Ectodermal cell (in vitro differentiated cells): ENCODE data around the gene ACE.

Source experiments
- H3K27ac ChIP-seq: 2 replicates; pipeline ENCODE4 v1.7.0; 2013; ENCODE audit warnings: mild to moderate bottlenecking, low read depth, low read length; ENCODE audit not compliant: insufficient read depth, poor library complexity, severe bottlenecking
- H3K27me3 ChIP-seq: 2 replicates; pipeline ENCODE4 v1.7.0; 2013; ENCODE audit warnings: mild to moderate bottlenecking, low read length; ENCODE audit not compliant: insufficient read depth, control insufficient read depth, poor library complexity, severe bottlenecking
- H3K36me3 ChIP-seq: one replicate; pipeline ENCODE4 v1.7.0; 2013; ENCODE audit warnings: low read length; ENCODE audit not compliant: control insufficient read depth, insufficient read depth
- H3K4me1 ChIP-seq: one replicate; pipeline ENCODE4 v1.7.0; 2013; ENCODE audit warnings: low read length; ENCODE audit not compliant: control insufficient read depth, insufficient read depth
- H3K4me3 ChIP-seq: 2 replicates; pipeline ENCODE4 v1.7.0; 2013; ENCODE audit warnings: low read depth, low read length, control low read depth; ENCODE audit not compliant: insufficient read depth
- H3K9me3 ChIP-seq: 2 replicates; pipeline ENCODE4 v1.7.0; 2013; ENCODE audit warnings: mild to moderate bottlenecking, low read length, moderate library complexity; ENCODE audit not compliant: control insufficient read depth
- WGBS, 2 experiments: methylation state at CpG; one replicate each; pipeline ENCODE4 v1.1.7; 2013; ENCODE audit warnings: missing lambda C conversion rate in 2 of 2; 5-methylcytosine and 5-hydroxymethylcytosine counted together

Gene ACE

DNA sequence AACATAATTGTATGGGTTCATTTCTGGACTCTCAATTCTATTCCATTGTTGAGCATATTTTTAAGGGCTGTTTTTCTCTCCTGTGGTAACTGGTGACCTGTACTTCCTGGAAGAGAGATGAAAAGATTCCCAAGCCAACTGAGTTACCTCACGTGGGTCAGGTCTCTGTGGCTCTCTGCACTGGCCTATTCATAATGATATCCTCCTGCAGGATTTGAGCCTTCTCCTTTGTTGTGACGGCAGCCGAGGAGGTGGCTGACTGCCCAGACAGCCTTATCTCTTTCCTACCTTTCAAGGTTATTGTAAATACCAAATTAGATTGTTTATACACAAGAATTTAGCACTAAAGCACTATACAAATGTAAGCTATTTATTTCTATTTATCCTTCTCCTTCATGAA lies 2.7 kb upstream of the ACE start:
- no peak overlapping the region for H3K4me3 ChIP-seq
- H3K36me3 ChIP-seq = no peaks in the 10 kb centered on the region
- no peaks in the 10 kb centered on the region for H3K9me3 ChIP-seq
- H3K27me3 ChIP-seq = peaks cover 54% of the 10 kb centered on the region
- H3K4me1 ChIP-seq = peaks cover 11% of the 10 kb centered on the region
- WGBS, 2 experiments = 81 to 84% methylated on average over 3 of the region's 3 CpGs
- H3K27ac ChIP-seq = no peak overlapping the region

DNA sequence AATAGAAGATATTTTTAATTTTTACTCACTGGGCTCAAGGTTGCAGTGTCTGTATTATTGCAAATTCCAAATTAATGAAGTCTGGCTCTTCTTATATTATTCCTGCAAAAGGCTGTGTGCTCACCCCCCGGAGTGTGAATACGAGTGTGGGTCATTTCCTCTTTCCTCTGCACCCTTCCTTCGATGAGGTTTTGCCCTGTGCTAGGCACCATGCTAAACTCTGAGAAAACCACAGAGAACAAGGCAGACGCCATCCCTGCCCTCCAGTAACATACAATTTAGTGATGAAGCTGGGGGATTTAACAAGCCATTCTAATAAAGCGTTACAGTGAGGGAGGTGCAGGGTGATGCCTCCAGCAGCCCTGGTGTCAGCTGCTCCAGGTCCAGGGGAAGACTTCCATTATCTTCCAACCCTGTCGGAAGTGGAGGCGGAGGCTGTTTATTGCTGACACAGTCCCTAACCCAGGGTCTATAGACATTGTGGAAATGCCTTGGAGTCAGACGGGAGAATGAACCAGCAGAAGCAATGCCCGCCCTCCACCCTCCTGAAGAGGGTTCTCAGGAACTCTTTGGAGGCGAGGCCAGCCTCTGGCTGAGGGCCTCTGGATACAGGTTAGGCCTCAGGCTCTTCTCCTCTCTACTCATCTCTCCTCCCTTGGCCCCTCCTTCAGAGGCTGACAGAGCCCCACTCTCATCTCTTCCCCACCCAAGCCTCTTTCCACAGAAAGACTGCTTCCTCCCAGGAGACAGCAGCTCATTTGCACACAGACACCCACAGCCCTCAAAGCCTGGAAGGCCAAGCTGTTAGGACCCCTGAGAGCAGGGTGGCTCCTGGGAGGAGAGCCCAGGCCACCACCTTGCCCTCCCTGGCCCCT lies 2.0 kb upstream of the ACE start:
- H3K36me3 ChIP-seq = no peaks in the 10 kb centered on the region
- 87 to 88% methylated on average over 10 of the region's 10 CpGs for WGBS, 2 experiments
- H3K9me3 ChIP-seq = no peaks in the 10 kb centered on the region
- H3K4me1 ChIP-seq = peaks cover 11% of the 10 kb centered on the region
- H3K27ac ChIP-seq = no peak overlapping the region
- peaks cover 58% of the 10 kb centered on the region for H3K27me3 ChIP-seq
- no peak overlapping the region for H3K4me3 ChIP-seq

DNA sequence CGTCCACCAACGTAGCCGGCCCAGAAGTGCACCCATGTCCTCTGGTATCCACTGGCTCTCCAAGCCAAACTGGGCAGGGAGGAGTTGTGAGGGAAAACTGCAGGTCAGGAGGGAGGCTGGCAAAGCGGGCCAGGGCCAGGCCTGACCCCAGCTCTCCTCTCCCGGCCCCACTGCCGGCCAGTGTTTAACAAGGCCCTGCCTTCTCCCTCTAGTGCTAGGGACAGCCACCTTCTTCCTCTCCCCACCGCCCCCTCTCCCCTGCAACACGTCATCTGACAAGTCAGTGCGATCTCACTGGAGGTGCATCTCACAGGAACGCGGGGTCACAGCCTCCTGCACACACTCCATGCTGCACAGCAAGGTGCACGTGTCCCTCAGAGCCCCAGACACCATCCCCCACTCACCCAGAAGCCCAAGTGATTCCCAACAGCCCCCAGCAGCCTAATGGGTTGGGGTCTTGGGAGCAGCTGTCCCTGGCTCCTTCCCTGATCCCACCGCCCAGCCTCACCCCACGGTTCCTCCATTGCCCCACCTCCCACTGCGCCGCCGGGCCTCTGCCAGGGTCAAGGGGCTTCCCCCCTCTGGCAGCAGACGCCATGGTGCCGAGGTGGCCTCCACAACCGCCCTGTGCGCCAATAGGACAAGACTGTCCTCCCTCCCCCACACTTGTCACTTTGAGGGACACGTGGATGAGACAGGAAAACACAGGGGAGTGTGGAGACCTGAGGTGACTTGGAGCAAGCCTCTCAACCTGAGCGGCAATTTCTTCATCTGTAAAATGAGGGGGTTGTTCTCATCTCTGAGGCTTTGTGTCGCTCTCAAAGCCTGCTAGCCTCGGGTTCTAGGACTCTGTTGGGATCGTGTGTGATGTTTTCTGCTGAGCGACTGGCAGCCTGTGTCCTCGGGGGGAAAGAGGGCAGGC lies 1.1 kb upstream of the ACE start:
- no peak overlapping the region for H3K4me3 ChIP-seq
- H3K27ac ChIP-seq = no peak overlapping the region

DNA sequence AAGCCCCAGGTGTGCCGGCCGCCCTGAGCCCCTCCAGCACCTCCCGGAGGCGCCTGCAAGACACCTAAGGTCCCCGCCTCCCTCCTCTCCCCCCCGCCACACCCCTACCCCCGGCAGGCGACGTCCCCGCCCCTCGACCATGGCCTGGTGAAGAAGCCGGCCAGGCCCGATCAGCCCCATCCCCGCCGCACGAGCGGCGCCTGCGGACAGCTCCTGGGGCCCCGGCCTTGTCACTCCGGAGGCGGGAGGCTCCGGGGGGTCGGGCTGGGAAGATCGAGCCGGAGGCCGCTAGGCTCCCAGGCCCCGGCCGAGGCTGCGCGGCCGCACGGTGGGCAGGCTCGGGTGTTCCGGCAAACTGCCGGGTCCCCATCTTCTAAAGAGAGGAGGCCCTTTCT lies 405 bp upstream of the ACE start:
- peak overlapping the region; percentile 42 for H3K4me3 ChIP-seq
- H3K9me3 ChIP-seq = no peaks in the 10 kb centered on the region
- no peaks in the 10 kb centered on the region for H3K36me3 ChIP-seq
- peaks cover 58% of the 10 kb centered on the region for H3K27me3 ChIP-seq
- 1% methylated on average over 33 to 34 of the region's 36 CpGs for WGBS, 2 experiments
- peaks cover 11% of the 10 kb centered on the region for H3K4me1 ChIP-seq
- H3K27ac ChIP-seq = no peak overlapping the region

More for the DNA sequence above, 1.1 kb upstream of the ACE start:
- peaks cover 11% of the 10 kb centered on the region for H3K4me1 ChIP-seq
- H3K27me3 ChIP-seq = peaks cover 58% of the 10 kb centered on the region
- no peaks in the 10 kb centered on the region for H3K36me3 ChIP-seq
- 58 to 59% methylated on average over 28 of the region's 28 CpGs for whole genome bisulfite sequencing, 2 experiments
- no peaks in the 10 kb centered on the region for H3K9me3 ChIP-seq

DNA sequence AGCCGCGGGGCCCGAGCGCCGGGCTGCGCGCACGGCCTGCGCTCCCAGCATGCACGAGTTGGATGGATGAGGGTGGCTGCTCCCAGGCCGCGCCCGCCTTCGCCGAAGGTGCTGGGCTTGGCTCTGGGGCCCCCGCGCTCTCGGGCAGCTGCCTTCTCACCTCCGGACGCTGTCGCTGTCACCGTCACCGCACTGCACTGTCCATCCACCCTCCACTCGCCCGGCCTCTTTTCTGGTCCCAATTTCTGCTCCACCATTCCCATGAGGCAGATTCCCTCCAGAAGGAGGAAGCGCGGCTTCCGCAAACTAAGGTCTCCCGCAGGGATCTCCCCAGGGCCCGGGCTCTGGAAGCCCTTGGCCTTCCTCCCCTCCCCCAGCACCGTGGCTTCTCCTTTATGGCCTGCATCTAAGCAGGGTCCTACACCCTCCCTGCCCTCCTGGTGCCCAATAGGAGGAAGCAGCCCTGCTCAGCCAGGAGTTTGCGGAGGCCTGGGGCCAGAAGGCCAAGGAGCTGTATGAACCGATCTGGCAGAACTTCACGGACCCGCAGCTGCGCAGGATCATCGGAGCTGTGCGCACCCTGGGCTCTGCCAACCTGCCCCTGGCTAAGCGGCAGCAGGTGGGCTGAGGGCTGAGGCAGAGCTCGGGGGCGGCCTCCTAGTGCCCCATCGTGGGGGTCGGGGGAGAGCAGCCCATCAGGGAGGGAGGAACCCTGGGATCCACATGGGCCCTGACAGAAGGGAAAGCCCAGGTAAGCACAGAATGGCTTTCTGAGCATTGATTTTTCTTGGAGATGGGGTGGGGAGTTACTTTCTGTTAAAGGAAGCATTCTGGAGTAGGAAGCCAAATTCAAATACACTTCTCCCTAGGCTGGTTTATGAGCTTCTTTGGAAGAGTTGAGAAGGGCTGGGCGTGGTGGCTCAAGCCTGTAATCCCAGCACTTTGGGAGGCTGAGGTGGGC lies 899 bp downstream of the ACE start:
- Histone ChIP-seq H3K36me3 (no peaks in the 10 kb centered on the region), H3K27ac (no peak overlapping the region), H3K9me3 (no peaks in the 10 kb centered on the region), H3K4me1 (peaks cover 11% of the 10 kb centered on the region), H3K27me3 (peaks cover 58% of the 10 kb centered on the region), H3K4me3 (peak overlapping the region; percentile 42)
- 10% methylated on average over 44 of the region's 44 CpGs for WGBS, 2 experiments

GRCh38 chr17:63478814-63479494 lies 2.1 kb downstream of the ACE start:
- H3K36me3 ChIP-seq = no peaks in the 10 kb centered on the region
- H3K27ac ChIP-seq = no peak overlapping the region
- H3K4me1 ChIP-seq = peaks cover 11% of the 10 kb centered on the region
- H3K9me3 ChIP-seq = no peaks in the 10 kb centered on the region
- H3K4me3 ChIP-seq = no peak overlapping the region
- 51 to 52% methylated on average over 16 of the region's 16 CpGs for WGBS, 2 experiments
- peaks cover 56% of the 10 kb centered on the region for H3K27me3 ChIP-seq

GRCh38 chr17:63479495-63480184 lies 2.8 kb downstream of the ACE start:
- 93 to 94% methylated on average over 17 of the region's 17 CpGs for WGBS, 2 experiments
- Histone ChIP-seq H3K27me3 (peaks cover 49% of the 10 kb centered on the region), H3K4me3 (no peak overlapping the region), H3K27ac (no peak overlapping the region), H3K9me3 (no peaks in the 10 kb centered on the region), H3K4me1 (peaks cover 11% of the 10 kb centered on the region), H3K36me3 (no peaks in the 10 kb centered on the region)

- no peaks in the 10 kb centered on the region for H3K9me3 ChIP-seq
- peaks cover 43% of the 10 kb centered on the region for H3K27me3 ChIP-seq
- no peak overlapping the region for H3K27ac ChIP-seq
- 94% methylated on average over 21 of the region's 21 CpGs for WGBS, 2 experiments
- no peak overlapping the region for H3K4me3 ChIP-seq
- peaks cover 11% of the 10 kb centered on the region for H3K4me1 ChIP-seq
- no peaks in the 10 kb centered on the region for H3K36me3 ChIP-seq
Observed at GRCh38 chr17:63480192-63480784, 3.4 kb downstream of the ACE start.
